NCI-H2081 treated with DMSO at 0.1 percent for 48 hours (cell line): Measurements from ENCODE around the gene TMEM240.
"Not testable (repeated sequence)": the region's sequence is repeated elsewhere in the genome, so short reads cannot be mapped to it uniquely, and the experiment has no call there.

Source experiments
- DNase-seq: peaks from one replicate; lab custom pipeline; 2025; lab: John Stamatoyannopoulos, UW

TMEM240 gene

DNA sequence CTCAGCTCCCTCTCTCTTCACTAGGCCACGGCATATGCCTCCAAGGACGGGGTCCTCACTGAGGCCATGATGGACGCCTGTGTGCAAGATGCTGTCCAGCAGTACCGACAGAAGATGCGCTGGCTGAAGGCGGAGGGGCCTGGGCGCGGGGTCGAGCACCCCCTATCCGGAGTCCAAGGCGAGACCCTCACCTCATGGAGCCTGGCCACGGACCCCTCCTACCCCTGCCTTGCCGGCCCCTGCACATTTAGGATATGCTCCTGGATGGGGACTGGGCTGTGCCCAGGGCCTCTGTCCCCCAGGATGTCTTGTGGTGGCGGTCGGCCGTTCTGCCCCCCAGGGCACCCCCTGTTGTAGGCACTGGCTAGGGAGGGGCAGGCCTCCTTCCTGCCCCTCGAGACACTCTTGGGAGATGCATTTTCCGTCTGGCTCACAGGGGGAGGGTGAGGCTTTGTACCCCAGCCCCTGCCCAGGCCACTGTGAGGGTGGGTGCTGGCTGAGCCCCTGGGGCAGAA lies 44.9 kb downstream of the TMEM240 start:
- DNase-seq = not testable (repeated sequence)

DNA sequence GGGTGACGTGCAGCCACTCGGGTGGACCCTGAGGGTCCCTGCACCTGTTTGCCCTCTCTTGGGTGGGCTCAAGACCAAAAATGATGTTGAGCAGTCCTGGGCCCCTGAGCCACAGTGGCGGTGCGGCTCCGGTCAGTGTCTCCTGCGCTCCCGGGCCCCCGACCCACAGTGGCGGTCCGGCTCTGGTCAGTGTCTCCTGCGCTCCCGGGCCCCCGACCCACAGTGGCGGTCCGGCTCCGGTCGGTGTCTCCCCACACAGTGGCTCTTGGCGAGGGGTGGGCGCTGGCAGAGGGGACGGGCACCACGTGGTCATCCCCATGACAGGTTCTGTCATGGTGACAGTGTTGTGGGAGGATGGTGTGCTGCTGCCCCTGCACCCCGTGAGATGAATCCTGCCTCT lies 46.1 kb downstream of the TMEM240 start:
- not testable (repeated sequence) for DNase-seq

DNA sequence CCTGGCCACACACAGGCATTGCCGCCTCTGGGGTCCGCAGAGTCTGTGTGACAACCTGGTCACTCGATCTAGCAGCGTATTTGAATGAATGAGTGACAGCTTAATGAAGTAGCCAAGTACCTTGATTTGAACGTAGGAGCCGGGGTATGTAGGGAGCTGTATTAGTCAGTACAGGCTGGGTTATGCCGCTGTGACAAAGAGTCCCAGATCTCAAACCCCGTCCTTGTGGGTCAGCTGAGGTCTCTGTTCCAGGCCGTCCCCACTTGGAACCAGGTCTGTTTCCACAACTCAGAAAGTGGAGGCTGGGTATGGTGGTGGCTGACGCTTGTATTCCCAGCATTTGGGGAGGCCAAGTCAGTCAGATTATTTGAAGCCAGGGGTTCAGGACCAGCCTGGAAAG lies 48.8 kb downstream of the TMEM240 start:
- DNase-seq = no peak

DNA sequence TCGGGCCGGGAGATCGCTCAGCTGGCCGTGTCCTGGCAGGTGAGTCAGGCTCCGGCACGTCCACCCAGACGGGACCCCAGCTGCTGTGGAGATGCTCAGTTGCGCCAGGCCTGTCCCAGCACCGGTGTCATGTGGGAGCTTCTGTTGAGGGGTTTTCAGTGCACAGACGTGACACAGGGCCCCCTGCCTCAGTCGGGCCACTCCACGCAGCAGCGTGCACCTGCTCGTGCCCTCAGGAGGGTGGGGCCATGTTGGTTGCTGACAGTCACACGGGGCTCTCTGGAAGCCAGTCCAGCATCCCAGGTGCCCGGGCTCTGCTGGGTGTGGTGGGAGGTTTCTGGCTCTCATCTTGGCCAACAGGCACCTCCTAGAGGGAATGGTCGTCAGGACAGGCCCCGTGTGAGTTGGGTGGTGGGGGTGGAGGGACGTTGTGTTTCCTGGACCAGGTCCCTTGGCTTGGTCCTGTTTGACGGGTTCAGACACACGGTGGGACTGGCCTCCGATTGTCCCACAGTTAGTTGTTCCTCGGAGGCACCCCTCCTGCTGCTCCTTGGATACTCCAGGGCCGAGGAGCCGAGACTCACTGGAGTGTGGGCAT lies 49.7 kb downstream of the TMEM240 start:
- DNase-seq = no peak

DNA sequence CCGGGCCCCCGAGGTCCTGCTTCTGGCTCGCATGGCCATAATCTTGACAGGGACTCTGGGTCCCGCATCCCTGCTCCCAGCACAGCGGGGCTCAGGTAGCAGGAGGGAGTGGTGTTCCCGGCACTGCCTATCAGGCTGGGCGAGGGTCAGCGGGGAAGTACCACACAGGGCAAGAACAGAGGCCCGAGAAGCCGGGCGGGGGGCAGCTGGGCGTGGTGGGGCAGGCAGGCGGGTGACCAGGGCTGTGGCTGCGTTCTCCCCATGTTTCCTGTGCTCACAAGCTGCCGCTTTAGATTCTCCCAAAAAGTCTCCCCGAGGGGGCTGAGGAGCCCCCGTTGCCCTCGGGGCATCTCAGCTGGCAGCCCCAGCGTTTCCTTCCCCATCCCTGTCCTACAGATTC lies 50.6 kb downstream of the TMEM240 start:
- no peak for DNase-seq

DNA sequence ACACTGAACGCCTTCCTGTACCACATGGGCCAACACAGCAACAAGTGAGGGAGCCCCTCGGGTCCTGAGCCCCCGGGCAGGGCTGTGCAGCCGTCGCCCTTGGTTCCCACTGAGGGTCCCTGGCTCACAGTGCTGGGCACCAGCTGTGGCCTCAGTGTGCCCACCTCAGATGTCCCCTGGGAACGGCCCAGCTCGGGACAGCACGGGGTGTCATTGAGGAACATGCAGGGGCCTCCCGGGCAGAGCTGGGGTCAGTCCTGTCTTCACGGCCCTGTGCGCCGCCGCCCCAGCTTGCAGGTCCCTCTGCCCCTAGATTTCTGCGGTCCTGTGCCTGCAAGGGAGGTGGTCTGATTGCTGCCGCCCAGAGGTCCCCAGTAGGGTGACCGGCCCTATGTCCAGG lies 51.2 kb downstream of the TMEM240 start:
- DNase-seq = no peak

DNA sequence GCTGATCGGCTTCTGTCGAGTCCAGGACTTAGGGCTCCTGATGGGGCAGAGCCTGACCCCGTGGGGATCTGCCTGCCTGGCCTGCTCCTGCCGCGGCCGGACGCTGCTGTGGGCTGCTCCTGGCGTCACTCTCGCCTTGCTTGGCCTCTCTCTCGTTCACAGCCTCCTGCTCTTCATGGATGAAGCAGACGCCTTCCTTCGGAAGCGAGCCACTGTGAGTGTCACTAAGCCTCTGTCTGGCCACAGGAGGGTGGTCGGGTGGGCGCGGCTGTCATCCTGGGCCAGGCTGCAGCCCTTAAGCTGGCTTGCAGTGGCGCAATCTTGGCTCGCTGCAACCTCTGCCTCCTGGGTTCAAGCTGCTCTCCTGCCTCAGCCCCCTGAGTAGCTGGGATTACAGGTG lies 52.7 kb downstream of the TMEM240 start:
- DNase-seq = no peak

DNA sequence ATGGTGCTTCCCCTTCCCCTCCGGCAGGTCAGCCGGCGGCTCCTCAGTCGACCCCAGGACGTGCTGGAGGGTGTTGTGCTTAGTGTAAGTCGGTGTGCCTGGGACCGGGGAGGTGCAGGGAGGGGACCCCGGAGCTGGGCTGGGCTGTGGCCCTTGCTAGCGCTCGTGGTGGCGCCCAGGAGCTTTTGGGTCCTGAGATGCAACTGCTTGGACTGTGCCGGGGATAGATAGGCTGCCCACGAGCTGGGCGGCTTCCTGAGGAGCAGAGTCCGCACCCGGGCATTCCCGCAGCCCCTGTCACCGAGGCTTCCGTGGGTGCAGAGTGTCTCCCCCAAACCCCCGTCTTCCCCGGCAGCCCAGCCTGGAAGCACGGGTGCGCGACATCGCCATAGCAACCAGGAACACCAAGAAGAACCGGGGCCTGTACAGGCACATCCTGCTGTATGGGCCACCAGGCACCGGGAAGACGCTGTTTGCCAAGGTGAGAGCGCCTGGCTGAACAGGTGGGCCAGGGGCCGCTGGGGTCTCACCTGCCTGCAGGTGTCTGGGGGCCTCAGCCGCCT lies 54.6 kb downstream of the TMEM240 start:
- DNase-seq = not testable (repeated sequence)

DNA sequence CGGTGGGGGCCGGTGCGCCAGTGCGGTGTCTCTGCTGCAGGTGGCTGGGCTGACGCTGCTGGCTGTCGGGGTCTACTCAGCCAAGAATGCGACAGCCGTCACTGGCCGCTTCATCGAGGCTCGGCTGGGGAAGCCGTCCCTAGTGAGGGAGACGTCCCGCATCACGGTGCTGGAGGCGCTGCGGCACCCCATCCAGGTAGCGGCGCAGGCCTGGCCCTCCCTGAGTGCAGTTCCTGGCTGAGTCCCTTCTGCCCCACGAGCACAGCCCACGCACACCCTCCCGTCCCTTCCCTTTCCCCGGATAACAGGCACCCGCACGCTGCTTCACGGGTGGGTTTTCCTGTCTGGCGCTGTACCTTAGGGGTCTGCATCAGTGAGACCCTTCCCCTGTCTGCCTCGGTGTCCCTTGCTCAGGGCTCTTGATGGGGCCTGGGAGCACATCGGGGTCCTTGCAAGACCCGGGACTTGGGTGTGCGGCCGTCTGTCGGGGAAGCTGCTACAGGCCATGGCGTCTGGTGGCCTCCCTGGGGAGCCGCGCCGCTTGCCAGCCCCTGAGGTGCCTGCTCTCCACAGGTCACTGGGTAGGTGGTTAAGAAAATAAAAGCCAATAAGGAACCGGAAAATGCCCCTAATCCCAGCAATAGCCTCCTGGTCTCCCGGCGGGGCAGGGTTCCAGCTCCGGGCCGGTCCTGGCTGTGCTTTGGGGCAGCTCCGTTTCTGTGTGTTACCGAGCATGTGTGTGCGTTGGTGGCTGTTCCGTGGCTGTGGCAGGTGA lies 55.3 kb downstream of the TMEM240 start:
- DNase-seq = not testable (repeated sequence)
